K562 (cell line): Measurements from ENCODE around the gene DCAF8. TPM values are rescaled to one million over a fixed set of nuclear protein-coding genes. Genes with fewer than 3 reads are reported as not detected.

Experiments used
- ATAC-seq: fragments of 200-7000 bp; cut with Tn5 transposase; 3 replicates; pipeline ENCODE4 v1.9.1; 2020; ENCODE audit warnings: moderate library complexity
- BruUV-seq: library from RNA; stranded (reverse); fragments of 400-500 nt; replicated peaks from 2 replicates; lab custom pipeline; 2021; lab: Mats Ljungman, UMichigan
- CTCF ChIA-PET: fragments of 300-600 bp; formaldehyde crosslinking; extraction: SDS; loops from one replicate; lab custom pipeline; 2021; ENCODE audit warnings: low intra/inter-chr PET ratio; lab: Yijun Ruan, JAX
- POLR2A ChIA-PET: fragments of 300-600, 350-650 bp; sonication (Branson Sonifier 250); formaldehyde crosslinking; extraction: SDS; loops from one replicate; lab custom pipeline; 2021; ENCODE audit warnings: antibody characterized with exemption, inconsistent platforms; lab: Yijun Ruan, JAX
- DNase-seq, 4 experiments: peaks; one replicate each; pipeline versions ENCODE4 v3.0.0 to v3.0.0-alpha.2; 2011 to 2018; ENCODE audit warnings: low spot score in 3 of 4, mixed read lengths in 3 of 4; ENCODE audit errors: extremely low read depth in 1 of 4
- FAIRE-seq: peaks from 2 replicates; lab custom pipeline; 2011; peaks lifted over from hg19 to GRCh38; lab: Jason Lieb, UNC
- H2AFZ ChIP-seq: 2 replicates; pipeline ENCODE4 v1.6.0; 2011; ENCODE audit warnings: low read depth, low read length, control low read depth, inconsistent platforms
- H3K27ac ChIP-seq: fragments of 200-600 bp; 3 replicates; pipeline ENCODE4 v1.8.0; 2011; ENCODE audit warnings: low read depth, mild to moderate bottlenecking, control low read depth, inconsistent platforms, low read length, moderate library complexity, mixed read lengths; ENCODE audit errors: extremely low read depth
- H3K27me3 ChIP-seq, 2 experiments: fragments of 300-600 bp in 1 of 2; 2 replicates in 1 of 2; 3 replicates in 1 of 2; pipeline versions ENCODE4 v1.6.0 to v1.8.0; 2011; ENCODE audit warnings: inconsistent platforms in 2 of 2, low read length in 2 of 2, mild to moderate bottlenecking in 1 of 2, mixed read lengths in 1 of 2, moderate library complexity in 1 of 2; ENCODE audit not compliant: control insufficient read depth in 2 of 2, insufficient read depth in 2 of 2
- H3K36me3 ChIP-seq: fragments of 300-600 bp; 3 replicates; pipeline ENCODE4 v1.8.0; 2011; ENCODE audit warnings: mild to moderate bottlenecking, low read length, inconsistent platforms; ENCODE audit not compliant: control insufficient read depth, insufficient read depth
- H3K4me1 ChIP-seq, 2 experiments: fragments of 200-600 bp in 1 of 2; replicated peaks in 1 of 2; 2 replicates in 1 of 2; 3 replicates in 1 of 2; pipeline versions ENCODE4 v1.5.1 to v1.8.0; 2011; ENCODE audit warnings: inconsistent platforms in 2 of 2, low read length in 2 of 2, mild to moderate bottlenecking in 1 of 2, mixed read lengths in 1 of 2, moderate library complexity in 1 of 2; ENCODE audit not compliant: control insufficient read depth in 2 of 2, insufficient read depth in 2 of 2
- H3K4me2 ChIP-seq: 2 replicates; pipeline ENCODE4 v1.6.1; 2011; ENCODE audit warnings: low read length, control low read depth, inconsistent platforms, mixed read lengths; ENCODE audit not compliant: insufficient read depth
- H3K4me3 ChIP-seq: fragments of 200-600 bp; sonication (generic), shearing (Covaris generic); 2 replicates; pipeline ENCODE4 v1.5.1; 2016; ENCODE audit warnings: control low read depth, inconsistent platforms
- H3K79me2 ChIP-seq: fragments of 200-600 bp; 3 replicates; pipeline ENCODE4 v1.8.0; 2011; ENCODE audit warnings: low read length, inconsistent platforms; ENCODE audit not compliant: control insufficient read depth, insufficient read depth
- H3K9ac ChIP-seq, 2 experiments: 2 replicates each; pipeline versions ENCODE4 v1.6.0 to v1.6.1; 2011; ENCODE audit warnings: low read depth in 2 of 2, low read length in 2 of 2, control low read depth in 1 of 2, inconsistent platforms in 1 of 2, mild to moderate bottlenecking in 1 of 2, mixed read lengths in 1 of 2; ENCODE audit not compliant: insufficient read depth in 1 of 2
- H3K9me1 ChIP-seq: one replicate; pipeline ENCODE4 v1.6.0; 2011; ENCODE audit warnings: inconsistent platforms, mild to moderate bottlenecking, low read length, moderate library complexity; ENCODE audit not compliant: control insufficient read depth, insufficient read depth
- H3K9me3 ChIP-seq: replicated peaks from 2 replicates; pipeline ENCODE4 v1.5.1; 2011; ENCODE audit warnings: low read depth, low read length, inconsistent platforms; ENCODE audit not compliant: control insufficient read depth, insufficient read depth
- H4K20me1 ChIP-seq: replicated peaks from 2 replicates; pipeline ENCODE4 v1.6.1; 2011; ENCODE audit warnings: low read length, inconsistent platforms, mixed read lengths; ENCODE audit not compliant: control insufficient read depth, insufficient read depth
- ARID1B ChIP-seq: fragments of 450-650 bp; IDR thresholded peaks from 2 replicates; pipeline ENCODE4 v1.6.1; 2016; ENCODE audit warnings: antibody characterized with exemption, mild to moderate bottlenecking, inconsistent platforms
- CHD1 ChIP-seq: fragments of 200-600 bp; sonication (generic); IDR thresholded peaks from one replicate; pipeline ENCODE4 v1.6.1; 2012; ENCODE audit warnings: mild to moderate bottlenecking, moderate library complexity, low read length, inconsistent platforms
- NCOA4 ChIP-seq: fragments of 450-650 bp; IDR thresholded peaks from 2 replicates; pipeline ENCODE4 v1.6.1; 2018; ENCODE audit warnings: mild to moderate bottlenecking; ENCODE audit not compliant: partially characterized antibody
- NCOR1 ChIP-seq: fragments of 450-650 bp; IDR thresholded peaks from 2 replicates; pipeline ENCODE4 v1.6.1; 2016; ENCODE audit warnings: mild to moderate bottlenecking, moderate library complexity
- NFIC ChIP-seq: fragments of 450-650 bp; IDR thresholded peaks from 2 replicates; pipeline ENCODE4 v1.6.1; 2017; ENCODE audit warnings: mild to moderate bottlenecking, inconsistent platforms
- POLR2G ChIP-seq: fragments of 200-400 bp; formaldehyde crosslinking; IDR thresholded peaks from 2 replicates; pipeline ENCODE4 v1.6.1; 2017; ENCODE audit warnings: low read depth, mild to moderate bottlenecking, antibody characterized with exemption, low read length, moderate library complexity
- POLR3G ChIP-seq: IDR thresholded peaks from 2 replicates; pipeline ENCODE4 v1.6.1; 2011; ENCODE audit not compliant: insufficient read length, insufficient replicate concordance; ENCODE audit errors: extremely low read depth
- SMAD4 ChIP-seq: fragments of 250-450 bp; sonication (Bioruptor Pico); conservative IDR thresholded peaks from 2 replicates; pipeline ENCODE4 v1.8.0; 2021; ENCODE audit warnings: inconsistent platforms, mild to moderate bottlenecking, moderate library complexity
- STAG1 ChIP-seq: sonication (generic); formaldehyde crosslinking; IDR thresholded peaks from 2 replicates; pipeline ENCODE4 v1.5.0; 2020; ENCODE audit warnings: missing genetic modification reagents, borderline replicate concordance
- TRIM24 ChIP-seq, 2 experiments: fragments of 450-650 bp; IDR thresholded peaks; 2 replicates each; pipeline ENCODE4 v1.6.1; 2016
- U2AF2 ChIP-seq: fragments of 200-400 bp; formaldehyde crosslinking; optimal IDR thresholded peaks from 2 replicates; pipeline ENCODE3; 2017; ENCODE audit warnings: low read depth, mild to moderate bottlenecking, low read length
- XRCC3 ChIP-seq: fragments of 450-650 bp; IDR thresholded peaks from 2 replicates; pipeline ENCODE4 v1.6.1; 2017; ENCODE audit warnings: mild to moderate bottlenecking, moderate library complexity
- ZNF174 ChIP-seq: fragments of 250-450 bp; sonication (Bioruptor Pico); IDR thresholded peaks from 2 replicates; pipeline ENCODE4 v1.4.0; 2020; ENCODE audit warnings: mild to moderate bottlenecking
- ZSCAN32 ChIP-seq: fragments of 450-650 bp; formaldehyde crosslinking; IDR thresholded peaks from 2 replicates; pipeline ENCODE4 v1.4.0; 2020; ENCODE audit warnings: mild to moderate bottlenecking, moderate library complexity
- ZZZ3 ChIP-seq: fragments of 450-650 bp; IDR thresholded peaks from 2 replicates; pipeline ENCODE4 v1.6.1; 2016; ENCODE audit warnings: antibody characterized with exemption, mild to moderate bottlenecking, moderate library complexity
- WGBS: fragments of 100-300 bp; shearing (Covaris generic); methylation state at CpG from one replicate; pipeline ENCODE4 v1.1.6; 2016; ENCODE audit warnings: low coverage, mixed read lengths; ENCODE audit not compliant: insufficient coverage; ENCODE audit errors: missing lambda C conversion rate; 5-methylcytosine and 5-hydroxymethylcytosine counted together
- in situ Hi-C: fragments of 300-500 bp; cut with MboI; formaldehyde crosslinking; loops from 4 replicates; pipeline ENCODE4 v1.15.0; 2018; ENCODE audit warnings: inconsistent platforms, mixed read lengths
- intact Hi-C: fragments of 100-400 bp; cut with micrococcal nuclease; formaldehyde crosslinking; loops from 2 replicates; pipeline ENCODE4 v1.14.2; 2022
- polyA plus RNA-seq, 8 experiments: library from polyadenylated mRNA; depleted of rRNA in 4 of 8; stranded (reverse) in 5 of 8; unstranded in 3 of 8; fragments of >200 nt; fragmentation: Nextera tagmentation in 2 of 8; fragmentation: Illumina TruSeq in 1 of 8; extraction: Ambion mirVana in 2 of 8; extraction: Trizol in 1 of 8; gene quantifications; 2 replicates each; pipeline versions ENCODE4 v1.2.1 to v1.2.3, GENCODE V29; 2011 to 2014; ENCODE audit warnings: inconsistent platforms in 1 of 8, missing spikeins in 1 of 8
- total RNA-seq, 7 experiments: library from RNA; depleted of rRNA in 6 of 7; stranded (reverse); fragments of >200 nt in 6 of 7; fragmentation: Illumina TruSeq in 2 of 7; extraction: Trizol in 2 of 7; gene quantifications; 2 replicates each; pipeline versions ENCODE4 v1.2.1 to v1.2.3, GENCODE V29; 2011 to 2021; ENCODE audit warnings: low replicate concordance in 1 of 7
- TF ChIP-seq, protein P1 (sequence below): sonication (generic); formaldehyde crosslinking; IDR thresholded peaks from 2 replicates; pipeline ENCODE4 v1.8.0; 2022; ENCODE audit warnings: missing genetic modification reagents, mild to moderate bottlenecking, borderline replicate concordance

Gene DCAF8
- total and polyA plus RNA-seq, 9 of the 15 experiments (the other 6 are each of a cell fraction or from before 2014, with no cell fraction given), result 11.6 to 149 (median 81.3) TPM

DNA sequence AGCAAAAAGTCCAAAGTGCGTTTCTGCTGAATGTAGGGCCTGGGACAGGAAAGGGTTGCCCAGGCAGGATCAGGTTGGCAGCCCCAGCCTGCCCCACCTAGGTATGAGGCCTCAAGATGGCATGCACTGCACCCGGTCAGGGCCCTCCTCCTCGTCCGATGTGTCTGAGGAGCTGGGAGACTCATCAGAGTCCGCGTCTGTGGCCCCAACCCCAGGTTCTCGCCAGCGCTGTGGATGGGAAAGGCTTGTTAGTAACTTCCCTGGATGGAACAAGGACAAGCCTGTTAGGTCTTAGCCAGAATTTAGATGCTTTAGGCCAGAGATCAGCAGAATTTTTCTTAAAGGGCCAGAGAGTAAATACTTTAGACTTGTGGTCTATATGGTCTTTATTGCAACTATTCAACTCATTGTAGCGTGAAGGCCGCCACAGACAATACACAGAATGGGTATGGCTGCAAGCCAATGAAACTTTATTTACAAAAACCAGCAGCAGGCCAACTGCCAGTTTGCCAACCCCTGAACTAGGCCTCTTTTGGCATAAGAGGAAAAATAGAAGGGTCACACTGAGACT, 44.8 kb downstream of the DCAF8 start:
- Histone ChIP-seq H3K79me2 (no peaks in the 10 kb centered on the region), H2AFZ (no peak overlapping the region), H4K20me1 (0 out of 2 replicates have a peak, but pooled peaks cover 2% of the 10 kb centered on the region), H3K4me1 (no peaks in the 10 kb centered on the region), H3K4me2 (no peak overlapping the region), H3K9me3 (no peaks in the 10 kb centered on the region), H3K9me1 (no peaks in the 10 kb centered on the region), H3K27me3 (no peaks in the 10 kb centered on the region), H3K4me3 (no peak overlapping the region), H3K36me3 (peaks cover 98% of the 10 kb centered on the region), H3K9ac (no peak overlapping the region), H3K27ac (no peak overlapping the region)
- intact Hi-C loops, result no loop called here
- BruUV-seq, result no TSS peak
- FAIRE-seq (no peak), ATAC-seq (no peak), DNase-seq (no peak)
- TF ChIP-seq POLR2G, result peak; percentile 52
- TF ChIP-seq, protein P1, sequence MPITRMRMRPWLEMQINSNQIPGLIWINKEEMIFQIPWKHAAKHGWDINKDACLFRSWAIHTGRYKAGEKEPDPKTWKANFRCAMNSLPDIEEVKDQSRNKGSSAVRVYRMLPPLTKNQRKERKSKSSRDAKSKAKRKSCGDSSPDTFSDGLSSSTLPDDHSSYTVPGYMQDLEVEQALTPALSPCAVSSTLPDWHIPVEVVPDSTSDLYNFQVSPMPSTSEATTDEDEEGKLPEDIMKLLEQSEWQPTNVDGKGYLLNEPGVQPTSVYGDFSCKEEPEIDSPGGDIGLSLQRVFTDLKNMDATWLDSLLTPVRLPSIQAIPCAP (CRISPR knock-in tag), result no peak
- ChIA-PET CTCF (no interaction called here), POLR2A (interaction anchor here (1.1 to 4.0 kb wide), 2 partner anchors 9 to 10 kb away, joined by 3 to 41 read pairs; no protein-coding TSS in a partner anchor)
- in situ Hi-C loops, result no loop called here
- 93% methylated on average over 10 of the region's 10 CpGs for WGBS

DNA sequence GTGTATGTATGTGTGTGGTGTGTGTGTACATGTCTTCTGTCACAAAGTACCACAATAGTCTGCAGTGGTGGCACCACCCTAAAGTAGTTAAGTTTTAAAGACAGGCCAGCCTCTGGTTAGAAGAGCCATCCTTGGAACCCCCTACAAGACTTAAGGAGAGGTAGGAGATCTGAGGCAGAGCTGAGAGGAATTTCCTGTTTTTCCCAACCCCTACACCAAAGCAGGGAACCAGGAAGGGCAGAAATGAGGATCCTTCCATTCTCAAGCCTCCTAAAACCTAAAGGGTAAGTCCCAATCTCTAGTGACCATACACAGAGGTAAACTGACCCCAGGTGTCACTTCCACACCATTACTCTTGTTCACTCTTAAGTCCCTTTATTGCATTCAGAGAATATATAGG, 46.0 kb downstream of the DCAF8 start:
- ChIA-PET CTCF (interaction anchor here (1.0 kb wide), 1 partner anchor 24 kb away, joined by 3 read pairs; no protein-coding TSS in a partner anchor), POLR2A (interaction anchor here (0.6 to 1.2 kb wide), 5 partner anchors 10 to 31 kb away, joined by 3 to 4 read pairs (median 3); no protein-coding TSS in a partner anchor)
- no peaks in the 10 kb centered on the region for H3K9me3 ChIP-seq
- peak; percentile 26 for FAIRE-seq
- H4K20me1 ChIP-seq, result peaks cover 2% of the 10 kb centered on the region; the same call in 1 of the 2 replicates
- H3K9me1 ChIP-seq, result no peaks in the 10 kb centered on the region
- intact Hi-C loops (no loop called here), in situ Hi-C loops (no loop called here)
- BruUV-seq, result no TSS peak
- H3K4me2 ChIP-seq, result no peak overlapping the region
- H3K4me1 ChIP-seq, result no peaks in the 10 kb centered on the region
- no peak overlapping the region for H3K9ac ChIP-seq
- H3K4me3 ChIP-seq, result no peak overlapping the region
- no peak overlapping the region for H2AFZ ChIP-seq
- no peaks in the 10 kb centered on the region for H3K79me2 ChIP-seq
- H3K36me3 ChIP-seq, result peaks cover 98% of the 10 kb centered on the region
- no peak for DNase-seq
- H3K27ac ChIP-seq, result no peak overlapping the region
- no peaks in the 10 kb centered on the region for H3K27me3 ChIP-seq
- ATAC-seq, result no peak
- TF ChIP-seq STAG1 (no peak), ZNF174 (CRISPR knock-in tag) (no peak), ZZZ3 (no peak), NCOA4 (no peak), NFIC (no peak), CHD1 (no peak), POLR3G (no peak), TRIM24 (IDR thresholded peaks at IDR 0.05) (no peak), U2AF2 (no peak), NCOR1 (no peak), XRCC3 (no peak), ARID1B (no peak), SMAD4 (no peak), ZSCAN32 (CRISPR knock-in tag) (no peak)
